Suprapubic skin (tissue), 3 donors: Measurements from ENCODE around the gene CAMK1D.

ENCODE experiments used
- POLR2AphosphoS5 ChIP-seq, 3 donors: sonication (generic); formaldehyde crosslinking; IDR thresholded peaks; one replicate each; pipeline ENCODE4 v1.6.1; 2017; ENCODE audit warnings: antibody characterized with exemption in 3 of 3
- TF ChIP-seq, protein P1 (sequence below), 2 donors: fragments of 200-600 bp in 1 of 2; fragments of 450-650 bp in 1 of 2; sonication (generic) in 1 of 2; IDR thresholded peaks; one replicate each; pipeline ENCODE4 v1.5.1; 2016 to 2019; ENCODE audit warnings: antibody characterized with exemption in 2 of 2, mild to moderate bottlenecking in 1 of 2, moderate library complexity in 1 of 2

DNA sequence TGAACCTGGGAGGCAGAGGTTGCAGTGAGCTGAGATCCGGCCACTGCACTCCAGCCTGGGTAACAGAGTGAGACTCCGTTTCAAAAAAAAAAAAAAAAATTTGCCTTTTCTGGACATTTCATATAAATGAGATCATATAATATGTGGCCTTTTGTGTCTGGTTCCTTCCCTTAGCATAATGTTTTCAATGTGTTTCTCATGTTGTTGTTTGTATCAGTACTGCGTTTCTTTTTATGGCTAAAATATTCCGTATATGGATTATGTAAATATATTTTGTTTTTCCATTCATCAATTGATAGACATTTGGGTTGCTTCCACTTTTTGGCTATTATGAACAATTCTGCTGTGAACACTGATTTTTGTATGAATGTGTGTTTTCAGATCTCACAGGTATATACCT lies 394.6 kb downstream of the CAMK1D start:
- TF ChIP-seq, protein P1, sequence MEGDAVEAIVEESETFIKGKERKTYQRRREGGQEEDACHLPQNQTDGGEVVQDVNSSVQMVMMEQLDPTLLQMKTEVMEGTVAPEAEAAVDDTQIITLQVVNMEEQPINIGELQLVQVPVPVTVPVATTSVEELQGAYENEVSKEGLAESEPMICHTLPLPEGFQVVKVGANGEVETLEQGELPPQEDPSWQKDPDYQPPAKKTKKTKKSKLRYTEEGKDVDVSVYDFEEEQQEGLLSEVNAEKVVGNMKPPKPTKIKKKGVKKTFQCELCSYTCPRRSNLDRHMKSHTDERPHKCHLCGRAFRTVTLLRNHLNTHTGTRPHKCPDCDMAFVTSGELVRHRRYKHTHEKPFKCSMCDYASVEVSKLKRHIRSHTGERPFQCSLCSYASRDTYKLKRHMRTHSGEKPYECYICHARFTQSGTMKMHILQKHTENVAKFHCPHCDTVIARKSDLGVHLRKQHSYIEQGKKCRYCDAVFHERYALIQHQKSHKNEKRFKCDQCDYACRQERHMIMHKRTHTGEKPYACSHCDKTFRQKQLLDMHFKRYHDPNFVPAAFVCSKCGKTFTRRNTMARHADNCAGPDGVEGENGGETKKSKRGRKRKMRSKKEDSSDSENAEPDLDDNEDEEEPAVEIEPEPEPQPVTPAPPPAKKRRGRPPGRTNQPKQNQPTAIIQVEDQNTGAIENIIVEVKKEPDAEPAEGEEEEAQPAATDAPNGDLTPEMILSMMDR (IDR thresholded peaks at IDR 0.05): no peak
- no peak for TF ChIP-seq POLR2AphosphoS5 (IDR thresholded peaks at IDR 0.05)
